BE2C (cell line): ENCODE data around the gene DDX4.
"Not testable (repeated sequence)": the region's sequence is repeated elsewhere in the genome, so short reads cannot be mapped to it uniquely, and the experiment has no call there.

ENCODE experiments used
- DNase-seq: peaks from one replicate; pipeline ENCODE4 v3.0.0-alpha.2; 2020
- H3K27me3 ChIP-seq: fragments of 250-450 bp; sonication (Bioruptor Pico); 2 replicates; pipeline ENCODE4 v1.5.1; 2020; ENCODE audit warnings: mild to moderate bottlenecking
- H3K36me3 ChIP-seq: fragments of 250-450 bp; sonication (Bioruptor Pico); 2 replicates; pipeline ENCODE4 v1.5.1; 2020; ENCODE audit warnings: mild to moderate bottlenecking
- H3K4me1 ChIP-seq: fragments of 250-450 bp; sonication (Bioruptor Pico); 2 replicates; pipeline ENCODE4 v1.5.1; 2020
- H3K4me3 ChIP-seq: 2 replicates; pipeline ENCODE4 v1.5.1; 2011; ENCODE audit warnings: low read depth, low read length
- H3K9me3 ChIP-seq: fragments of 250-450 bp; sonication (Bioruptor Pico); 2 replicates; pipeline ENCODE4 v1.5.1; 2020
- TF ChIP-seq, protein P1 (sequence below): IDR thresholded peaks from 2 replicates; pipeline ENCODE4 v1.5.1; 2012; ENCODE audit warnings: mild to moderate bottlenecking, low read depth, low read length

The DDX4 gene

DNA sequence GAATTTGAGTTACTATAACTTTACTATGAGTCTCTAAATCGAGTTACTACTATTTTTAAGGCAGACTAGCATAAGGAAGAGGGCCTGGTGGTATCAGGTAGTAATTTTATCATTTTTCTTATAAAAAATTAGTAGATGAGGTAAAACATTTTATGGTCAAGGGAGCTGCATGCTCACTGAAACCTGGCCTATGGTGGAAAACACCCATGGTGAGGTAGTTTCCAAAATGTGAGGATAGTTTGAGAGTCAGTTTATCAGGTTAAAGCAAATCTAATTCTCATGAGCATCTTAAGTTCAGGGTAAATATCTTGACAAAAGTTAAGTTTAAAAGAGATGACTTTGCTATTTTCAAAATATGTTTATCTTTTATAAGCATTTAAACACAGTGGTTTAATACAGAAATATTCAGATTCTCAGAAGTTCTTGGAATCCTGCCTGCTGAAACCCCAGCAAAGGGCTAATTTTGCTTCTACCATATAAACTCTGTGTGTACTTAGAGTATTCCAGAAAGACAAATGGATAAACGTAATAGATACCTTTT is 10.0 kb downstream of the DDX4 start:
- TF ChIP-seq, protein P1, sequence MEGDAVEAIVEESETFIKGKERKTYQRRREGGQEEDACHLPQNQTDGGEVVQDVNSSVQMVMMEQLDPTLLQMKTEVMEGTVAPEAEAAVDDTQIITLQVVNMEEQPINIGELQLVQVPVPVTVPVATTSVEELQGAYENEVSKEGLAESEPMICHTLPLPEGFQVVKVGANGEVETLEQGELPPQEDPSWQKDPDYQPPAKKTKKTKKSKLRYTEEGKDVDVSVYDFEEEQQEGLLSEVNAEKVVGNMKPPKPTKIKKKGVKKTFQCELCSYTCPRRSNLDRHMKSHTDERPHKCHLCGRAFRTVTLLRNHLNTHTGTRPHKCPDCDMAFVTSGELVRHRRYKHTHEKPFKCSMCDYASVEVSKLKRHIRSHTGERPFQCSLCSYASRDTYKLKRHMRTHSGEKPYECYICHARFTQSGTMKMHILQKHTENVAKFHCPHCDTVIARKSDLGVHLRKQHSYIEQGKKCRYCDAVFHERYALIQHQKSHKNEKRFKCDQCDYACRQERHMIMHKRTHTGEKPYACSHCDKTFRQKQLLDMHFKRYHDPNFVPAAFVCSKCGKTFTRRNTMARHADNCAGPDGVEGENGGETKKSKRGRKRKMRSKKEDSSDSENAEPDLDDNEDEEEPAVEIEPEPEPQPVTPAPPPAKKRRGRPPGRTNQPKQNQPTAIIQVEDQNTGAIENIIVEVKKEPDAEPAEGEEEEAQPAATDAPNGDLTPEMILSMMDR = no peak
- Histone ChIP-seq H3K27me3 (peaks cover 34% of the 10 kb centered on the region), H3K4me3 (no peak overlapping the region), H3K4me1 (no peaks in the 10 kb centered on the region), H3K36me3 (no peaks in the 10 kb centered on the region), H3K9me3 (no peaks in the 10 kb centered on the region)
- DNase-seq = no peak

DNA sequence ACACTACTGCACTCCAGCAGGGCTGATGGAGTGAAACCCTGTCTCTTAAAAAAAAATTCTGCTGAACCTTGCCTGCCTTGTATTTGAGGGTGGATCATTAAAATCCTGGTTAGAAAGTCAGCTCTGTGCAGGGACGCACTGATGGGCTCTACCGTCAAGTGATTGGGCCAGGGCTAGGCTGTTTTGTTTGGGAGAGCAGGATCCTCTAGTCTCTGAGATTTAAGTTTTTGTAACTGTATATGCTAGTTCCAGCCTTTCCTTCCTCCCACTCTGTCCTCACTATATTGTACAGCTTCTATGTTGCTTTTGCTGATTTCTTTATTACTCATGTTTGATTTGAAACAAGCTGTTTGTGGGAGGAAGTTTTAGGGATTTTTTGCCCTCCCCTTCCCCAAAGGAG is 11.5 kb downstream of the DDX4 start:
- Histone ChIP-seq H3K9me3 (no peaks in the 10 kb centered on the region), H3K36me3 (no peaks in the 10 kb centered on the region), H3K27me3 (peaks cover 29% of the 10 kb centered on the region), H3K4me3 (no peak overlapping the region), H3K4me1 (no peaks in the 10 kb centered on the region)
- DNase-seq = no peak
- TF ChIP-seq, protein P1 = no peak

GRCh38 chr5:55750063-55750462 is 12.2 kb downstream of the DDX4 start:
- no peak for DNase-seq
- Histone ChIP-seq H3K36me3 (no peaks in the 10 kb centered on the region), H3K4me3 (no peak overlapping the region), H3K27me3 (peaks cover 33% of the 10 kb centered on the region), H3K4me1 (no peaks in the 10 kb centered on the region), H3K9me3 (no peaks in the 10 kb centered on the region)
- TF ChIP-seq, protein P1 = no peak

DNA sequence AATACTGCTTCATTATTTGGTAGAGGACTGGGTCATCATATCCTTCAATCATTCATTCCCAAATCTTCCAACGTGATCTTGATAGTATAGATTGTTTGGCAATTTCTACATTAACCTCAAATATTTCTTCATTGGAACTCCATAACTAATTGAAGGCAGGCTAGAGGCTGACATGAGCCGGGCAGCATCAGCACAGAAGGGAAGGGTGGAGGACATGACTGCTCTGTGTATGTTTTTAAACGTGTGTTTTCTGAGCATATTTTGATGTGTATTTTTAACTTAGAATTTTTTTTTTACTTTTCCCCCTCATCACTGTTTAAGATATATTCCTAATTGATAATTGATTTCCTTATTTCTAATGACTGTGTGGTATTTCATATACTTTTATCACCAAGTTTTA is 12.6 kb downstream of the DDX4 start:
- TF ChIP-seq, protein P1 = no peak
- Histone ChIP-seq H3K4me1 (no peaks in the 10 kb centered on the region), H3K9me3 (no peaks in the 10 kb centered on the region), H3K36me3 (no peaks in the 10 kb centered on the region), H3K27me3 (peaks cover 31% of the 10 kb centered on the region), H3K4me3 (no peak overlapping the region)
- no peak for DNase-seq

GRCh38 chr5:55758231-55758630 is 20.4 kb downstream of the DDX4 start:
- Histone ChIP-seq H3K9me3 (no peaks in the 10 kb centered on the region), H3K36me3 (no peaks in the 10 kb centered on the region), H3K27me3 (peaks cover 51% of the 10 kb centered on the region), H3K4me1 (no peaks in the 10 kb centered on the region), H3K4me3 (no peak overlapping the region)
- DNase-seq = no peak
- TF ChIP-seq, protein P1 = no peak

GRCh38 chr5:55758714-55759113 is 20.9 kb downstream of the DDX4 start:
- no peaks in the 10 kb centered on the region for H3K36me3 ChIP-seq
- H3K4me3 ChIP-seq = no peak overlapping the region
- DNase-seq = no peak
- peaks cover 51% of the 10 kb centered on the region for H3K27me3 ChIP-seq
- TF ChIP-seq, protein P1 = no peak
- H3K4me1 ChIP-seq = no peaks in the 10 kb centered on the region
- no peaks in the 10 kb centered on the region for H3K9me3 ChIP-seq

- not testable (repeated sequence) for H3K4me1 ChIP-seq, H3K4me3 ChIP-seq, DNase-seq, H3K36me3 ChIP-seq, H3K9me3 ChIP-seq
- peaks cover 41% of the 10 kb centered on the region for H3K27me3 ChIP-seq
These were observed 23.9 kb downstream of the DDX4 start for GRCh38 chr5:55761721-55762120.
